GM13977 (cell line): ENCODE measurements around the gene OR1B1.
"Not testable (repeated sequence)": the region's sequence is repeated elsewhere in the genome, so short reads cannot be mapped to it uniquely, and the experiment has no call there.

ENCODE experiments used
- DNase-seq: peaks from one replicate; pipeline ENCODE4 v3.0.0; 2012; ENCODE audit warnings: low spot score
- CTCF ChIP-seq: IDR thresholded peaks from 2 replicates; pipeline ENCODE4 v1.5.1; 2012; ENCODE audit warnings: mild to moderate bottlenecking, control low read depth; ENCODE audit not compliant: insufficient read depth; ENCODE audit errors: extremely low read depth, missing control alignments
- in situ Hi-C: fragments of 300-500 bp; cut with MboI; formaldehyde crosslinking; loops from one replicate; pipeline ENCODE4 v1.12.0; 2022; ENCODE audit warnings: low sequenced_read_pairs, low pct_unique_long_range_greater_than_20kb, mixed read lengths, inconsistent platforms; ENCODE audit not compliant: unreplicated experiment

The OR1B1 gene

GRCh38 chr9:122619996-122620395 lies 37.4 kb downstream of the OR1B1 start:
- in situ Hi-C loops: no loop called here
- TF ChIP-seq CTCF: no peak
- no peak for DNase-seq

- in situ Hi-C loops: no loop called here
- DNase-seq: no peak
- TF ChIP-seq CTCF: no peak
Observed at GRCh38 chr9:122614362-122614761, 43.1 kb downstream of the OR1B1 start, which contains the start of gene OR1Q1. Gene OR1Q1 (plus strand): TSS chr9:122614738. CDS start chr9:122614738, 0 bp downstream.

GRCh38 chr9:122609804-122610203 lies 47.6 kb downstream of the OR1B1 start:
- DNase-seq: no peak
- TF ChIP-seq CTCF: no peak
- in situ Hi-C loops: no loop called here

- no peak for TF ChIP-seq CTCF
- in situ Hi-C loops: no loop called here
- no peak for DNase-seq
Observed at GRCh38 chr9:122606587-122606986, 50.8 kb downstream of the OR1B1 start.

- no peak for DNase-seq
- no peak for TF ChIP-seq CTCF
- in situ Hi-C loops: no loop called here
Observed at GRCh38 chr9:122605691-122606090, 51.7 kb downstream of the OR1B1 start.

- in situ Hi-C loops, DNase-seq: not testable (repeated sequence)
Observed at GRCh38 chr9:122583284-122583683, 74.1 kb downstream of the OR1B1 start, which contains the start of gene OR1L8. Gene OR1L8 (minus strand): TSS chr9:122583384. CDS start chr9:122568477, 14,907 bp downstream.

GRCh38 chr9:122580360-122580759 lies 77.1 kb downstream of the OR1B1 start:
- in situ Hi-C loops: no loop called here
- no peak for TF ChIP-seq CTCF
- DNase-seq: no peak
